WTC11 (cell line): ENCODE data around the gene KCNMA1. TPM values are rescaled to one million over a fixed set of nuclear protein-coding genes. Genes with fewer than 3 reads are reported as not detected.

Experiments used
- ATAC-seq: fragments of 200-7000 bp; cut with Tn5 transposase; 2 replicates; pipeline ENCODE4 v1.10.0; 2021; ENCODE audit warnings: mild to moderate bottlenecking, moderate library complexity
- CTCF ChIA-PET: fragments of 300-600 bp; sonication (Branson Sonifier 250); formaldehyde crosslinking; loops from one replicate; lab custom pipeline; 2021; ENCODE audit warnings: antibody characterized with exemption; lab: Charles Lee
- POLR2A ChIA-PET: fragments of 350-600 bp; sonication (Branson Sonifier 250); formaldehyde crosslinking; loops from one replicate; lab custom pipeline; 2021; ENCODE audit warnings: antibody characterized with exemption; lab: Charles Lee
- DNase-seq: peaks from one replicate; pipeline ENCODE4 v3.0.0; 2021; ENCODE audit warnings: low spot score
- H3K27ac Mint-ChIP-seq: 2 replicates; pipeline ENCODE4 v1.8.0; 2021; ENCODE audit warnings: mixed read lengths
- H3K27me3 Mint-ChIP-seq: 2 replicates; pipeline ENCODE4 v1.8.0; 2021; ENCODE audit warnings: low read depth, mild to moderate bottlenecking, moderate library complexity, mixed read lengths
- H3K36me3 Mint-ChIP-seq: 2 replicates; pipeline ENCODE4 v1.8.0; 2021; ENCODE audit warnings: mixed read lengths
- H3K4me1 Mint-ChIP-seq: 2 replicates; pipeline ENCODE4 v1.8.0; 2022; ENCODE audit warnings: mixed read lengths
- H3K4me3 Mint-ChIP-seq: 2 replicates; pipeline ENCODE4 v1.8.0; 2021; ENCODE audit warnings: mild to moderate bottlenecking, moderate library complexity, mixed read lengths
- H3K9me3 Mint-ChIP-seq: 2 replicates; pipeline ENCODE4 v1.8.0; 2021; ENCODE audit warnings: mixed read lengths
- CREM ChIP-seq: sonication (generic); formaldehyde crosslinking; IDR thresholded peaks from 2 replicates; pipeline ENCODE4 v1.8.1; 2022; ENCODE audit warnings: mild to moderate bottlenecking, missing genetic modification reagents, moderate library complexity
- GABPB1 ChIP-seq: sonication (generic); formaldehyde crosslinking; IDR thresholded peaks from 2 replicates; pipeline ENCODE4 v1.8.1; 2023; ENCODE audit warnings: mild to moderate bottlenecking, missing genetic modification reagents
- NFATC4 ChIP-seq: fragments of 250-450 bp; sonication (Bioruptor Pico); IDR thresholded peaks from 2 replicates; pipeline ENCODE4 v1.9.0; 2021; ENCODE audit warnings: mild to moderate bottlenecking
- SMAD3 ChIP-seq: sonication (generic); formaldehyde crosslinking; IDR thresholded peaks from 2 replicates; pipeline ENCODE4 v1.8.0; 2022; ENCODE audit warnings: missing genetic modification reagents, mild to moderate bottlenecking, borderline replicate concordance
- TEAD1 ChIP-seq: sonication (generic); formaldehyde crosslinking; IDR thresholded peaks from 2 replicates; pipeline ENCODE4 v1.8.0; 2022; ENCODE audit warnings: mild to moderate bottlenecking, missing genetic modification reagents
- total RNA-seq: library from RNA; stranded (reverse); gene quantifications from 3 replicates; pipeline ENCODE4 v1.2.3, GENCODE V29; 2021
- TF ChIP-seq, protein P1 (sequence below): sonication (generic); formaldehyde crosslinking; IDR thresholded peaks from 2 replicates; pipeline ENCODE4 v1.8.1; 2022; ENCODE audit warnings: low read depth, missing genetic modification reagents, borderline replicate concordance
- TF ChIP-seq, protein P2 (sequence below): sonication (generic); formaldehyde crosslinking; IDR thresholded peaks from 2 replicates; pipeline ENCODE4 v1.8.0; 2022; ENCODE audit warnings: missing genetic modification reagents
- TF ChIP-seq, protein P3 (sequence below): sonication (generic); formaldehyde crosslinking; IDR thresholded peaks from 2 replicates; pipeline ENCODE4 v1.8.0; 2022; ENCODE audit warnings: mild to moderate bottlenecking, missing genetic modification reagents
- TF ChIP-seq, protein P4 (sequence below): fragments of 250-450 bp; sonication (Bioruptor Pico); conservative IDR thresholded peaks from 2 replicates; pipeline ENCODE4 v1.9.0; 2021; ENCODE audit warnings: mild to moderate bottlenecking
- TF ChIP-seq, protein P5 (sequence below): sonication (generic); formaldehyde crosslinking; conservative IDR thresholded peaks from 2 replicates; pipeline ENCODE4 v1.8.1; 2023; ENCODE audit warnings: mild to moderate bottlenecking, low read depth, missing genetic modification reagents, moderate library complexity
- TF ChIP-seq, protein P6 (sequence below): sonication (generic); formaldehyde crosslinking; IDR thresholded peaks from 2 replicates; pipeline ENCODE4 v1.8.0; 2023; ENCODE audit warnings: mild to moderate bottlenecking, missing genetic modification reagents
- TF ChIP-seq, protein P7 (sequence below): fragments of 250-450 bp; sonication (Bioruptor Pico); IDR thresholded peaks from 2 replicates; pipeline ENCODE4 v1.9.0; 2021; ENCODE audit warnings: moderate library complexity, mild to moderate bottlenecking, inconsistent platforms, borderline replicate concordance

KCNMA1 gene
- total RNA-seq, 1 experiment from 2014 or later, result 7.3 TPM

DNA sequence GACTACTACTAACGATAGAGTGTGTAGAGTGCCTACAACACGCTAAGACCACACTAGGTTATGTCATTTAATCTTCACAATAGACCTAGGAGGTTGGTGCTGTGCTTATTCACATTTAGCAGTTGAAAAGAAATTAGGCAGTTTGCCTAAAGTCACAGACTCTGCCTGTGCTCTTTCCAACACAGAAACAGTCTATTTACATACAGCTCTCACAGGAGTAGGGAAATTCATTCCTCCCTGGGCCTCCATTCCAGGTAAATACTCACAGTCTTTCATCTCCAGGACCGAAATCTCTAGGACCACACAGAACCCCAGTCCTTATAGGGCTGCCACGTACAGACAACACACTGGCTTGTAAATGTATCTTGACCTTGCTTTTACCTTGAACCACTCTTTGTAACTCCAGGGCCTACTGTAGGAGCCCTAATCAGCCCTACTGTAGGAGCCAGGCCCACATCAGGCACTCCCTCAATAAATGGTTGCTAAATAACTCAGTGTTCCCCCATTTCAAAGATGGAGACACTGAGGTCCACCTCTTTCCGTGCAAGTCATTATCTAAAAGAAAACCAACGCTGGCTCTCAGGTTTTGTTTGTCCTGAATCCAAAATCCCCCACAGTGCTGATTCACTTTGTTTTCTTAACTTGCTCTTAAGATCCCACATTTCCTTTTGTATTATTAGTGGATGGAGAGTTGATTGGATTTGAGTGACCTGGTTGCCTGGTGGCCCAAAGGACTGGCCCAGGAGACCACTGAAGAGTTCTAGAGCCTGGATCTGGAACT is 146.9 kb downstream of the KCNMA1 start:
- ChIA-PET POLR2A (no interaction called here), CTCF (no interaction called here)
- H3K4me3 Mint-ChIP-seq, result no peak overlapping the region
- H3K9me3 Mint-ChIP-seq, result no peaks in the 10 kb centered on the region
- no peaks in the 10 kb centered on the region for H3K4me1 Mint-ChIP-seq
- ATAC-seq (no peak), DNase-seq (no peak)
- no peak overlapping the region for H3K27ac Mint-ChIP-seq
- no peaks in the 10 kb centered on the region for H3K36me3 Mint-ChIP-seq
- H3K27me3 Mint-ChIP-seq, result no peaks in the 10 kb centered on the region; the same call in 1 of the 2 replicates
- TF ChIP-seq, protein P1, sequence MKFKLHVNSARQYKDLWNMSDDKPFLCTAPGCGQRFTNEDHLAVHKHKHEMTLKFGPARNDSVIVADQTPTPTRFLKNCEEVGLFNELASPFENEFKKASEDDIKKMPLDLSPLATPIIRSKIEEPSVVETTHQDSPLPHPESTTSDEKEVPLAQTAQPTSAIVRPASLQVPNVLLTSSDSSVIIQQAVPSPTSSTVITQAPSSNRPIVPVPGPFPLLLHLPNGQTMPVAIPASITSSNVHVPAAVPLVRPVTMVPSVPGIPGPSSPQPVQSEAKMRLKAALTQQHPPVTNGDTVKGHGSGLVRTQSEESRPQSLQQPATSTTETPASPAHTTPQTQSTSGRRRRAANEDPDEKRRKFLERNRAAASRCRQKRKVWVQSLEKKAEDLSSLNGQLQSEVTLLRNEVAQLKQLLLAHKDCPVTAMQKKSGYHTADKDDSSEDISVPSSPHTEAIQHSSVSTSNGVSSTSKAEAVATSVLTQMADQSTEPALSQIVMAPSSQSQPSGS (CRISPR knock-in tag), result no peak
- TF ChIP-seq, protein P2, sequence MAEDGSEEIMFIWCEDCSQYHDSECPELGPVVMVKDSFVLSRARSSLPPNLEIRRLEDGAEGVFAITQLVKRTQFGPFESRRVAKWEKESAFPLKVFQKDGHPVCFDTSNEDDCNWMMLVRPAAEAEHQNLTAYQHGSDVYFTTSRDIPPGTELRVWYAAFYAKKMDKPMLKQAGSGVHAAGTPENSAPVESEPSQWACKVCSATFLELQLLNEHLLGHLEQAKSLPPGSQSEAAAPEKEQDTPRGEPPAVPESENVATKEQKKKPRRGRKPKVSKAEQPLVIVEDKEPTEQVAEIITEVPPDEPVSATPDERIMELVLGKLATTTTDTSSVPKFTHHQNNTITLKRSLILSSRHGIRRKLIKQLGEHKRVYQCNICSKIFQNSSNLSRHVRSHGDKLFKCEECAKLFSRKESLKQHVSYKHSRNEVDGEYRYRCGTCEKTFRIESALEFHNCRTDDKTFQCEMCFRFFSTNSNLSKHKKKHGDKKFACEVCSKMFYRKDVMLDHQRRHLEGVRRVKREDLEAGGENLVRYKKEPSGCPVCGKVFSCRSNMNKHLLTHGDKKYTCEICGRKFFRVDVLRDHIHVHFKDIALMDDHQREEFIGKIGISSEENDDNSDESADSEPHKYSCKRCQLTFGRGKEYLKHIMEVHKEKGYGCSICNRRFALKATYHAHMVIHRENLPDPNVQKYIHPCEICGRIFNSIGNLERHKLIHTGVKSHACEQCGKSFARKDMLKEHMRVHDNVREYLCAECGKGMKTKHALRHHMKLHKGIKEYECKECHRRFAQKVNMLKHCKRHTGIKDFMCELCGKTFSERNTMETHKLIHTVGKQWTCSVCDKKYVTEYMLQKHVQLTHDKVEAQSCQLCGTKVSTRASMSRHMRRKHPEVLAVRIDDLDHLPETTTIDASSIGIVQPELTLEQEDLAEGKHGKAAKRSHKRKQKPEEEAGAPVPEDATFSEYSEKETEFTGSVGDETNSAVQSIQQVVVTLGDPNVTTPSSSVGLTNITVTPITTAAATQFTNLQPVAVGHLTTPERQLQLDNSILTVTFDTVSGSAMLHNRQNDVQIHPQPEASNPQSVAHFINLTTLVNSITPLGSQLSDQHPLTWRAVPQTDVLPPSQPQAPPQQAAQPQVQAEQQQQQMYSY (CRISPR knock-in tag), result no peak
- TF ChIP-seq, protein P3, sequence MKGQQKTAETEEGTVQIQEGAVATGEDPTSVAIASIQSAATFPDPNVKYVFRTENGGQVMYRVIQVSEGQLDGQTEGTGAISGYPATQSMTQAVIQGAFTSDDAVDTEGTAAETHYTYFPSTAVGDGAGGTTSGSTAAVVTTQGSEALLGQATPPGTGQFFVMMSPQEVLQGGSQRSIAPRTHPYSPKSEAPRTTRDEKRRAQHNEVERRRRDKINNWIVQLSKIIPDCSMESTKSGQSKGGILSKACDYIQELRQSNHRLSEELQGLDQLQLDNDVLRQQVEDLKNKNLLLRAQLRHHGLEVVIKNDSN (CRISPR knock-in tag), result no peak
- TF ChIP-seq GABPB1 (CRISPR knock-in tag), result no peak
- no peak for TF ChIP-seq SMAD3 (CRISPR knock-in tag)
- no peak for TF ChIP-seq CREM
- TF ChIP-seq, protein P4, sequence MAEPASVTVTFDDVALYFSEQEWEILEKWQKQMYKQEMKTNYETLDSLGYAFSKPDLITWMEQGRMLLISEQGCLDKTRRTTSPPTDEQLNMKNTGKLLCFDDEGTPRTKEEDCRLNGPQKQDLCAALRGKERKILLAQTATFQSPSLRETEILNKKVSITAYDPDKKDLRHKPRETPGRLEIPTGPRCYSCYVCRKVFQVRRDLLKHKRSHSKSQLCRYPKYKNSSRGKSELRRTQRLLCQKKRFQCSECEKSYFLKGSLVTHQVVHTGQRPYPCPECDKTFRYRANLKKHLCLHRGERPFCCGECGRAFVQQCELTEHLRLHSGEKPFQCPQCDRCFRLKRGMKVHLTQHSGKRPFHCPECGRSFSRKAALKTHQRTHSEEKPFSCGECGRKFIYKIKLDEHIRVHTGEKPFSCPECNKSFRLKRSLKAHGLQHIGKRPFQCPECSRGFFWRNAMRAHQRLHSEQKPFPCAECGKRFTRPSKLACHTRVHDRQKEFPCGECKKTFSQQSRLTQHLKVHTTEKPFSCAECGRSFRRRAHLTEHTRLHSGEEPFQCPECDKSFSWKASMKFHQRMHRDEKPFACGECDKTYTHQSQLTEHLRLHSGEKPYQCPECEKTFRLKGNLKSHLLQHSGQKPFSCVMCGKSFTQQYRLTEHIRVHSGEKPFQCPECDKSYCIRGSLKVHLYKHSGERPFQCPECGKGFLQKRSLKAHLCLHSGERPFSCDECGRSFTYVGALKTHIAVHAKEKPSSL (CRISPR knock-in tag), result no peak
- TF ChIP-seq, protein P5, sequence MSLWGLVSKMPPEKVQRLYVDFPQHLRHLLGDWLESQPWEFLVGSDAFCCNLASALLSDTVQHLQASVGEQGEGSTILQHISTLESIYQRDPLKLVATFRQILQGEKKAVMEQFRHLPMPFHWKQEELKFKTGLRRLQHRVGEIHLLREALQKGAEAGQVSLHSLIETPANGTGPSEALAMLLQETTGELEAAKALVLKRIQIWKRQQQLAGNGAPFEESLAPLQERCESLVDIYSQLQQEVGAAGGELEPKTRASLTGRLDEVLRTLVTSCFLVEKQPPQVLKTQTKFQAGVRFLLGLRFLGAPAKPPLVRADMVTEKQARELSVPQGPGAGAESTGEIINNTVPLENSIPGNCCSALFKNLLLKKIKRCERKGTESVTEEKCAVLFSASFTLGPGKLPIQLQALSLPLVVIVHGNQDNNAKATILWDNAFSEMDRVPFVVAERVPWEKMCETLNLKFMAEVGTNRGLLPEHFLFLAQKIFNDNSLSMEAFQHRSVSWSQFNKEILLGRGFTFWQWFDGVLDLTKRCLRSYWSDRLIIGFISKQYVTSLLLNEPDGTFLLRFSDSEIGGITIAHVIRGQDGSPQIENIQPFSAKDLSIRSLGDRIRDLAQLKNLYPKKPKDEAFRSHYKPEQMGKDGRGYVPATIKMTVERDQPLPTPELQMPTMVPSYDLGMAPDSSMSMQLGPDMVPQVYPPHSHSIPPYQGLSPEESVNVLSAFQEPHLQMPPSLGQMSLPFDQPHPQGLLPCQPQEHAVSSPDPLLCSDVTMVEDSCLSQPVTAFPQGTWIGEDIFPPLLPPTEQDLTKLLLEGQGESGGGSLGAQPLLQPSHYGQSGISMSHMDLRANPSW, result no peak
- TF ChIP-seq, protein P6, sequence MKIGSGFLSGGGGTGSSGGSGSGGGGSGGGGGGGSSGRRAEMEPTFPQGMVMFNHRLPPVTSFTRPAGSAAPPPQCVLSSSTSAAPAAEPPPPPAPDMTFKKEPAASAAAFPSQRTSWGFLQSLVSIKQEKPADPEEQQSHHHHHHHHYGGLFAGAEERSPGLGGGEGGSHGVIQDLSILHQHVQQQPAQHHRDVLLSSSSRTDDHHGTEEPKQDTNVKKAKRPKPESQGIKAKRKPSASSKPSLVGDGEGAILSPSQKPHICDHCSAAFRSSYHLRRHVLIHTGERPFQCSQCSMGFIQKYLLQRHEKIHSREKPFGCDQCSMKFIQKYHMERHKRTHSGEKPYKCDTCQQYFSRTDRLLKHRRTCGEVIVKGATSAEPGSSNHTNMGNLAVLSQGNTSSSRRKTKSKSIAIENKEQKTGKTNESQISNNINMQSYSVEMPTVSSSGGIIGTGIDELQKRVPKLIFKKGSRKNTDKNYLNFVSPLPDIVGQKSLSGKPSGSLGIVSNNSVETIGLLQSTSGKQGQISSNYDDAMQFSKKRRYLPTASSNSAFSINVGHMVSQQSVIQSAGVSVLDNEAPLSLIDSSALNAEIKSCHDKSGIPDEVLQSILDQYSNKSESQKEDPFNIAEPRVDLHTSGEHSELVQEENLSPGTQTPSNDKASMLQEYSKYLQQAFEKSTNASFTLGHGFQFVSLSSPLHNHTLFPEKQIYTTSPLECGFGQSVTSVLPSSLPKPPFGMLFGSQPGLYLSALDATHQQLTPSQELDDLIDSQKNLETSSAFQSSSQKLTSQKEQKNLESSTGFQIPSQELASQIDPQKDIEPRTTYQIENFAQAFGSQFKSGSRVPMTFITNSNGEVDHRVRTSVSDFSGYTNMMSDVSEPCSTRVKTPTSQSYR, result no peak
- no peak for TF ChIP-seq NFATC4 (CRISPR knock-in tag)
- no peak for TF ChIP-seq TEAD1 (CRISPR knock-in tag)
- TF ChIP-seq, protein P7, sequence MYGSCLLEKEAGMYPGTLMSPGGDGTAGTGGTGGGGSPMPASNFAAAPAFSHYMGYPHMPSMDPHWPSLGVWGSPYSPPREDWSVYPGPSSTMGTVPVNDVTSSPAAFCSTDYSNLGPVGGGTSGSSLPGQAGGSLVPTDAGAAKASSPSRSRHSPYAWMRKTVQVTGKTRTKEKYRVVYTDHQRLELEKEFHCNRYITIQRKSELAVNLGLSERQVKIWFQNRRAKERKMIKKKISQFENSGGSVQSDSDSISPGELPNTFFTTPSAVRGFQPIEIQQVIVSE (CRISPR knock-in tag), result no peak
- TF ChIP-seq, all 79 proteins: peak for 0
